NCI-H1436 treated with DMSO at 0.1 percent for 48 hours (cell line): ENCODE results near the gene CDK16.

Experiments
- DNase-seq: peaks from one replicate; lab custom pipeline; 2025; lab: John Stamatoyannopoulos, UW

CDK16 gene

GRCh38 chrX:47209508-47210238, 8.8 kb upstream of the CDK16 start:
- no peak for DNase-seq

DNA sequence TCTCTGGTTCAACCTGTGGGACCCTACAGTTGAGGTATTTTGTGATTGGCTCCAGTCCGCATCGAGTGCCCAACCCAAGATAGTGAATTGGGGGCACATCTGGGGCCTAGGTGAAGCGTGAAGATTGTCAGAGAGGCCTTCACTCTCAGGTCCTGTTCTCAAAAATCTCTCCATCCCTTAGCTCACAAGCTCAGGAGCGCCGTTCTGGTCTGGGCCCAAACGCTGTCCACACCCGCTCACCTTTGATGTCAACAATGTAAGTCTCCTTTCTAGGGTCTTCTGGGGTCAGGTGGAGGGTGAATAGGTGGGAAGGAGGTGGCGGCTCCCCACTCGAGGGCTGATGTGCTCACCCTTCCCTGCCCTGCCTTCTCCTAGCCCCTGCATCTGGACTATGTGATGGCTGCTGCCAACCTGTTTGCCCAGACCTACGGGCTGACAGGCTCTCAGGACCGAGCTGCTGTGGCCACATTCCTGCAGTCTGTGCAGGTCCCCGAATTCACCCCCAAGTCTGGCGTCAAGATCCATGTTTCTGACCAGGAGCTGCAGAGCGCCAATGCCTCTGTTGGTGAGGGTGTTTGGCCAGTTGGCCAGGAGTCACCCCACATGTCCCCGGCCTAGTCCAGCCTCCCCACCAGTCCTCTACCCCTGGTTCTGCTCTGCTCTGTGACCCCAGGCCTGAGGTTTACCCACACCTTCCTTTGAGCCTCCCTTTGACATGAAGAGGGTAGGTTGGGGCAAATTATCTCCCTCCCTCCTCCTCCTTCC, 7.6 kb upstream of the CDK16 start:
- DNase-seq: no peak

DNA sequence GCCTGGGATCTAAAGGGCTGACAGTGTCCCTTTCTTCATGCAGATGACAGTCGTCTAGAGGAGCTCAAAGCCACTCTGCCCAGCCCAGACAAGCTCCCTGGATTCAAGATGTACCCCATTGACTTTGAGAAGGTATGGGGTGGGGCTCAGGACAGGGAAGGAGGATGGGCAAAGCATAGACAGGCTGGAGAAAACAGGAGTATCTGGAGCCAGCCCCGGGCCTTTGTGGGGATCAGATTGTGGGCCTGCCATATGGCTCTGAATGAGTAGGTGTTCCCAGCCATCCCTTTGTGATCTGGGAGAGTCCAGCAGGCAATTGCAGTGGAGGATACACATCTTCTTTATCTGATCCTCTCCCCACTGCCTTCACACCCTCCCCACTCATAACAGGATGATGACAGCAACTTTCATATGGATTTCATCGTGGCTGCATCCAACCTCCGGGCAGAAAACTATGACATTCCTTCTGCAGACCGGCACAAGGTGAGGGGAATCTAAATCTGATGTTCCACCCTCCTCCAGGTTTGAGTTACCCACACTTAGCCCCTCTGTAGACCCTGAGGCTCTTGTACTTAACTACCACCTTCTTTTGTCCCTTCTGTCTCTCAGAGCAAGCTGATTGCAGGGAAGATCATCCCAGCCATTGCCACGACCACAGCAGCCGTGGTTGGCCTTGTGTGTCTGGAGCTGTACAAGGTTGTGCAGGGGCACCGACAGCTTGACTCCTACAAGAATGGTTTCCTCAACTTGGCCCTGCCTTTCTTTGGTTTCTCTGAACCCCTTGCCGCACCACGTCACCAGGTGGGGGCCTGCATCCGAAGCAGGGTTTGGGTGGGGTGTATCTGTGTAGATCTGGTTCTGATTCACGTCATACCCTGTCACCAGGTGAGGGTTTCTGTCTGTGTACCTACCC, 5.8 kb upstream of the CDK16 start:
- no peak for DNase-seq

DNA sequence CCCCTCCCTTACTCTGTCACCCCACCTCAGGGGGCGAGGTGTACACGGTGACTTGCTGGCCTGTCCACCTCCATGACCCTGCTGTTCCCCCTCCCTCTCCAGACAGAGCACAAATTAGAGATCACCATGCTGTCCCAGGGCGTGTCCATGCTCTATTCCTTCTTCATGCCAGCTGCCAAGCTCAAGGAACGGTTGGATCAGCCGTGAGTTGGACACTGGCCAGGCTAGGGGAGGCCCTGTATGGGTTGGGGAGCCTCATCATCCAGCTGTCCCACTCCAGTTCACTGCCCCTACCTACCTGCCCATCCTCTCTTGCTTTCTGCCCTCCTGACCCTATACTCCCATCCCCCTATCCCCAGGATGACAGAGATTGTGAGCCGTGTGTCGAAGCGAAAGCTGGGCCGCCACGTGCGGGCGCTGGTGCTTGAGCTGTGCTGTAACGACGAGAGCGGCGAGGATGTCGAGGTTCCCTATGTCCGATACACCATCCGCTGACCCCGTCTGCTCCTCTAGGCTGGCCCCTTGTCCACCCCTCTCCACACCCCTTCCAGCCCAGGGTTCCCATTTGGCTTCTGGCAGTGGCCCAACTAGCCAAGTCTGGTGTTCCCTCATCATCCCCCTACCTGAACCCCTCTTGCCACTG, 3.9 kb upstream of the CDK16 start:
- DNase-seq: no peak

GRCh38 chrX:47215291-47215900, 3.1 kb upstream of the CDK16 start:
- no peak for DNase-seq

GRCh38 chrX:47216393-47216925, 2.0 kb upstream of the CDK16 start:
- DNase-seq: no peak

GRCh38 chrX:47217121-47217851, 1.2 kb upstream of the CDK16 start:
- DNase-seq: no peak

DNA sequence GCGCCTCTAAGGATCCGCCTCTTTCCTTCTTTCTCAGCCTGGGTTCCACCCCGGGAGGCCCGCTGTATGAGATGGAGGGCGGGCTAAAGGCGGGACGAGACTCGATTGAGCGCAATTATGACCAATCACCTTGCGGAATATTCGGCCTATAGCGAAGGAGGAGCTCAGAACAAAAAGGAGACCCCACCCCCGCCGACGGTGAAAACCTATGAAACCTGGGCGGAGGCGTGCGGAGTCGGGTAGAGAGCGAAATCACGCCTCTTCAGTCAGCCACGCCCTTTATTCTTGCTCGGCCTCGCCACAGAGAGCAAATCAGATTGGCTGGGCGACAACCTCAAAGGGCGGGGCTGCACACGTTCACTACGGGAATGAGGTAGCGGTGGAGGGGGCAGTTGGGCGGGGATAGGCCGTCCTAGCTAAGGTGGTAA, 615 bp upstream of the CDK16 start:
- peak; percentile 87 for DNase-seq

DNA sequence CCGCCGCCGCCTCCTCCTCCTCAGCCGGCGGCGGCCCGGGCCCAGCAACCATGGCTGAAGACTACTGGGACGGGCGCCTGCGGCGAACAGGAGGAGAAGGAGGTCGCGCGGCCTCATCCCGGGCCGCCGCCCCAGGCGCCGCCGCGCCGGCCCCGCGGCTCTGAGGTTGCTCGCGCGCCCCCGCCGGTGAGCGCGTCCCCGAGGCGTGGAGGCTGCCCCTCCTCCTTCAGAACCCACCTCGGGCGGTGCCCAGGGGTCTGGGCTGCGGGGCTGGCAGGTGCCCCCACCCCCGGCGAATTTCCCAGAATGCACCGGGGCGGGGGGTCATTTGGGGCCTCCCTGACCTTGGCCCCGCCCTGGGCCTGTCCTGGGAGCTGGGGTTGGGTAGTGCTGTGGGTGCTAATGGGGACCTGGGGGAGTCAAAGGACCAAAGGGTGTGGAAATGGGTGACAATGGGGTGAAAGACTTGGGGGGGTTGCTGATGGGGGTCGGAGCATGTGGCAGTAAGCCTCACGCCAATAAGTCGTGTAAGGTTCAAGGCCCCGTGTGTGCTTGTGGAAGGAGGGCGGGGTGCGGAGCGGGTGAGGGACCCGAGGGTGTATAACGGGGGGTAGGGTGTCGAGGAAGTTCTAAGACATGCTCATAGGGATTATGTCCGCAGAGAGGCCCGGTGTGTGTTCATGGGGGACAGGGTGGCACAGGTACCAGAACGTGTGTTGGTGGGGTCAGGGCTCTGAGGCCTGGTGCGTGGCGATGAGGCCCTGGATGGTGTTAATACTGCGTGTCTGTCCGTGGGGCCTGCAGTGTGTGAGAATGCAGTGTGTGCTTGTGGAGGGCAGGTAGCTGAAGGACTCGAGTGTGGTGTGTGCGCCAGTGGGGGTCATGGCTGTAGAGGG, 687 bp downstream of the CDK16 start:
- no peak for DNase-seq

DNA sequence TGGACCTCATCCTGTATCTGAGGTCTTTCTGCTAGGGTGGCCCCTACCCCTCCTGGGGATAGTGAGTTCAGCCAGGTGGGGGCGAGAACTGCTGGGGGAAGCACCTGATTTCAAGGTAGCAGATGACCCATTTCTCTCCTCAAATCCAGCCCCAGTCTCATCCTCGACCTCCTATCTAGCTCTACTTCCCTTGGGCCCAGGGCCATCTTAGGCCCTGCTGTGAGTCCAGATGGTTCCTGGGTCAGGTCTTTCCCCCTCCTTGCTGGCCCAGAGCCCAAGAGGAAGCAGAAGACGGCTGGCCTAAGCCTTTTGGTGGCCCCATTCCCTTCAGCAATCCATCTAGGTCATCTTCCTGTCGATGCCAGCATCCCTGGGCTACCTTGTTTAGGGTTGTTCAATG, 3.3 kb downstream of the CDK16 start:
- no peak for DNase-seq

DNA sequence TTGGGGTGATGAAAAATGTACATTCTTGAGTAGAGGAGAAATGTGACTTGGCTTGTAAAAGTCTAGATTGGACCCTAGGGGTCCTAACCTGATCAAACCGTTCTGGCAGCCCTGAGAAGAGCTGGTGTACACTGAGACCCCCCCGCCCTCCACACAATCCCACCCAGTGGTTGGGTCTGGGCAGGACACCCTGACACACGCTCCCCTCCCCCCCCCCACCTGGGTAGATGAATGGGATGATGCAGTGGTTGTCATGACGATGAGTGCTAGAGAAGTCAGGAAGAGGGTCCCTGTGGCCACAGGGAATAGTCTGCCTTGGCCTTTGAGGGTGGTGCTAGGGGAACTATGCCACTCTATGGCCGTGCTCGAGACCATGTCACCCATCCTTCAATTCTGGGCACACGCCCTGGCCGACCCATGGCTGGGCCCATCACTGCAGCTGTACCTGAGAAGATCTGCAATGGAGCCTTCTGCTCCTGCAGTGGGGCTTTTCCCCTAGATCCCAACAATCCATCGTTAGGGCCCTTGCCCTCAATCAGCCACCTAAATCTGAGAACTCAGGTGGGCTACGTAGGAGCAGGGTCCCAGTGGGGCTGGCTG, 4.4 kb downstream of the CDK16 start:
- no peak for DNase-seq

GRCh38 chrX:47223476-47224250, 5.2 kb downstream of the CDK16 start:
- DNase-seq: no peak

- no peak for DNase-seq
These were observed 5.9 kb downstream of the CDK16 start for GRCh38 chrX:47224266-47224895.

DNA sequence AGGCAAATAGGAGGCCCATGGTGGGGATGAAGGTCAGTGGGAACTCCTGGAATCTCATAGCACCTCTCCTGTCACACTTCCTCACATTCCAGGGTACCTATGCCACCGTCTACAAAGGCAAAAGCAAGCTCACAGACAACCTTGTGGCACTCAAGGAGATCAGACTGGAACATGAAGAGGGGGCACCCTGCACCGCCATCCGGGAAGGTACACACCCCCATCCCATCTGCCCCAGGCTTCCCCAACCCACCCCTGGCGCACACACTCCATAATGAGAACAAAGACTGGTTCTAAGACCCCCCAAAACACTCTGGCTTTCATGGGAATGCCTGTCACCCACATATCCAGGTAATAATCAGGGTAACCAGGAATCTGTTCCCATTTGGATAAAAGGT, 6.4 kb downstream of the CDK16 start:
- DNase-seq: no peak

DNA sequence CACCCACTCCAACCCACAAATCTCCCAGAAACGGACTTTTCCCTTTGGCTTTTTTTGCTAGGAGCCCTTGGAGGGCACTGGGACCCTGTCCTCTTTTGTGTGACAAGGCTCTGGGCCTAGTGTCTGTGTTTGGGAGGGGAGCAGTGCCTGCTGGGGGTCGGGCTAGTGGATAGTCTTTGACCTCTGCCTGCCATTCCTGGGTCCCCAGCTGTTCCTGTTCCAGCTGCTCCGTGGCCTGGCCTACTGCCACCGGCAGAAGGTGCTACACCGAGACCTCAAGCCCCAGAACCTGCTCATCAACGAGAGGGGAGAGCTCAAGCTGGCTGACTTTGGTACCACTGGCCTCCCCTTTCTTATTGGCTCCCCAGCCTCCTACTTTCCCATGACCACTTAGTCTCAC, 7.6 kb downstream of the CDK16 start:
- DNase-seq: no peak

- no peak for DNase-seq
These were observed 8.3 kb downstream of the CDK16 start for GRCh38 chrX:47226531-47227333.

DNA sequence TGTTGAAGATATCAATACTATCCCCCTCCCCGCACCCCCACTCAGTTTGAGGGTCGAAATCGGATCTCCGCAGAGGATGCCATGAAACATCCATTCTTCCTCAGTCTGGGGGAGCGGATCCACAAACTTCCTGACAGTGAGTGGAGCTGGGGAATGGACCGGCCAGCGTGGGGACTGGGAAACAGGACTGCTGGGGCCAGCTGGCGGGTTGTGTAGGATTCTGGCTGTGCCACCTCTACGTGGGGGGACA, 8.8 kb downstream of the CDK16 start:
- no peak for DNase-seq
